Endodermal cell (in vitro differentiated cells): ENCODE data around the gene SIGLEC6. TPM values are rescaled to one million over a fixed set of nuclear protein-coding genes. Genes with fewer than 3 reads are reported as not detected.

ENCODE experiments used
- DNase-seq: peaks from one replicate; pipeline ENCODE4 v3.0.0-alpha.2; 2017
- H3K27ac ChIP-seq: 2 replicates; pipeline ENCODE4 v1.5.1; 2013; ENCODE audit warnings: mild to moderate bottlenecking, low read depth, low read length, moderate library complexity
- H3K27me3 ChIP-seq: 2 replicates; pipeline ENCODE4 v1.6.1; 2013; ENCODE audit warnings: mild to moderate bottlenecking, low read length, moderate library complexity; ENCODE audit not compliant: insufficient read depth, control insufficient read depth, poor library complexity, severe bottlenecking
- H3K36me3 ChIP-seq: 2 replicates; pipeline ENCODE4 v1.7.0; 2013; ENCODE audit warnings: mild to moderate bottlenecking, low read length, moderate library complexity; ENCODE audit not compliant: control insufficient read depth, insufficient read depth
- H3K4me1 ChIP-seq: one replicate; pipeline ENCODE4 v1.7.0; 2013; ENCODE audit warnings: low read length; ENCODE audit not compliant: control insufficient read depth, insufficient read depth
- H3K4me3 ChIP-seq: 2 replicates; pipeline ENCODE4 v1.5.1; 2013; ENCODE audit warnings: mild to moderate bottlenecking, low read length, moderate library complexity
- H3K9ac ChIP-seq: 2 replicates; pipeline ENCODE4 v1.6.1; 2013; ENCODE audit warnings: mild to moderate bottlenecking, low read length, moderate library complexity; ENCODE audit not compliant: poor library complexity, severe bottlenecking; ENCODE audit errors: extremely low read depth
- H3K9me3 ChIP-seq: 2 replicates; pipeline ENCODE4 v1.6.1; 2013; ENCODE audit warnings: mild to moderate bottlenecking, low read length, moderate library complexity; ENCODE audit not compliant: control insufficient read depth
- H3K27ac Mint-ChIP-seq: 2 replicates; pipeline ENCODE4 v1.8.0; 2020; ENCODE audit warnings: mixed read lengths
- H3K27me3 Mint-ChIP-seq: 2 replicates; pipeline ENCODE4 v1.8.0; 2021; ENCODE audit warnings: mild to moderate bottlenecking, mixed read lengths; ENCODE audit not compliant: insufficient read depth
- H3K36me3 Mint-ChIP-seq: 2 replicates; pipeline ENCODE4 v1.8.0; 2020; ENCODE audit warnings: low read depth, mixed read lengths
- H3K4me1 Mint-ChIP-seq: 2 replicates; pipeline ENCODE4 v1.8.0; 2020; ENCODE audit warnings: mixed read lengths
- H3K4me3 Mint-ChIP-seq: 2 replicates; pipeline ENCODE4 v1.8.0; 2020; ENCODE audit warnings: mild to moderate bottlenecking, moderate library complexity, mixed read lengths
- H3K9me3 Mint-ChIP-seq: 2 replicates; pipeline ENCODE4 v1.8.0; 2020; ENCODE audit warnings: mild to moderate bottlenecking, mixed read lengths
- CTCF ChIP-seq: fragments of 200-600 bp; sonication (generic); conservative IDR thresholded peaks from 2 replicates; pipeline ENCODE4 v1.5.0; 2021; ENCODE audit warnings: antibody characterized with exemption, mild to moderate bottlenecking
- WGBS, 2 experiments: methylation state at CpG; one replicate each; pipeline versions ENCODE4 v1.1.5 to v1.1.7; 2013; ENCODE audit warnings: missing lambda C conversion rate in 2 of 2, mixed read lengths in 1 of 2; ENCODE audit not compliant: insufficient coverage in 1 of 2, insufficient read length in 1 of 2; 5-methylcytosine and 5-hydroxymethylcytosine counted together
- total RNA-seq, 2 donors: library from RNA; stranded (reverse); fragmentation: NEBNext Ultra II Directional in 1 of 2; extraction: Animal tissue kit (Norgen Biotek cat#: 25700) in 1 of 2; gene quantifications; 2 replicates in 1 of 2; 3 replicates in 1 of 2; pipeline ENCODE4 v1.2.1, GENCODE V29; 2021

SIGLEC6 gene
- total RNA-seq, 2 donors from 2014 or later = 0.26 TPM; not detected in 1

- Mint-ChIP-seq H3K4me3 (peak within 1 kb of the TSS; percentile 89), H3K36me3 (peaks cover 12% of the 10 kb centered on the region), H3K27ac (peak within 1 kb of the TSS; percentile 93), H3K27me3 (peaks cover 22% of the 10 kb centered on the region), H3K4me1 (peaks cover 10% of the 10 kb centered on the region), H3K9me3 (no peaks in the 10 kb centered on the region)
- Histone ChIP-seq H3K27me3 (peaks cover 37% of the 10 kb centered on the region), H3K36me3 (peaks cover 24% of the 10 kb centered on the region), H3K4me3 (peak within 1 kb of the TSS; percentile 99), H3K27ac (no peak within 1 kb of the TSS), H3K9me3 (no peaks in the 10 kb centered on the region), H3K9ac (peak within 1 kb of the TSS; percentile 66), H3K4me1 (peaks cover 6% of the 10 kb centered on the region)
- peak; percentile 93 for DNase-seq
- TF ChIP-seq CTCF = no peak
- WGBS, 2 experiments = 0% methylated on average over 22 to 30 of the region's 30 CpGs
Measured at GRCh38 chr19:51570962-51571575, 39.6 kb upstream of the SIGLEC6 start, which contains the start of gene ZNF175. ZNF175 (plus strand) TSS chr19:51571283; CDS start chr19:51573330, 2,047 bp downstream.

GRCh38 chr19:51568456-51568855 is 37.0 kb upstream of the SIGLEC6 start:
- Histone ChIP-seq H3K4me3 (no peak overlapping the region), H3K9ac (no peak overlapping the region), H3K36me3 (peaks cover 5% of the 10 kb centered on the region), H3K27me3 (peaks cover 62% of the 10 kb centered on the region), H3K4me1 (peaks cover 6% of the 10 kb centered on the region), H3K9me3 (no peaks in the 10 kb centered on the region), H3K27ac (no peak overlapping the region)
- no peak for DNase-seq
- TF ChIP-seq CTCF = no peak
- Mint-ChIP-seq H3K4me3 (no peak overlapping the region), H3K36me3 (peaks cover 3% of the 10 kb centered on the region), H3K9me3 (no peaks in the 10 kb centered on the region), H3K27ac (no peak overlapping the region), H3K4me1 (peaks cover 10% of the 10 kb centered on the region), H3K27me3 (peaks cover 46% of the 10 kb centered on the region)
- WGBS, 2 experiments = 79 to 83% methylated on average over 1 of the region's 1 CpG

GRCh38 chr19:51567583-51567982 is 36.1 kb upstream of the SIGLEC6 start:
- no peaks in the 10 kb centered on the region for H3K9me3 Mint-ChIP-seq
- Histone ChIP-seq H3K4me3 (no peak overlapping the region), H3K9ac (no peak overlapping the region), H3K27me3 (peaks cover 64% of the 10 kb centered on the region), H3K27ac (no peak overlapping the region), H3K4me1 (peaks cover 6% of the 10 kb centered on the region), H3K9me3 (no peaks in the 10 kb centered on the region), H3K36me3 (no peaks in the 10 kb centered on the region)
- H3K36me3 Mint-ChIP-seq = no peaks in the 10 kb centered on the region
- no peak overlapping the region for H3K4me3 Mint-ChIP-seq
- 50 to 80% methylated on average over 1 to 4 of the region's 4 CpGs for WGBS, 2 experiments
- H3K27ac Mint-ChIP-seq = no peak overlapping the region
- no peak for DNase-seq
- no peak for TF ChIP-seq CTCF
- peaks cover 10% of the 10 kb centered on the region for H3K4me1 Mint-ChIP-seq
- H3K27me3 Mint-ChIP-seq = peaks cover 55% of the 10 kb centered on the region
